DLD1 (cell line): Measurements from ENCODE around the gene MYL4.
"Not testable (repeated sequence)": the region's sequence is repeated elsewhere in the genome, so short reads cannot be mapped to it uniquely, and the experiment has no call there.

ENCODE experiments used
- in situ Hi-C: cut with HindIII; loops from 2 replicates; pipeline ENCODE4 v1.10.0; 2017; ENCODE audit warnings: low sequenced_read_pairs

The MYL4 gene

GRCh38 chr17:47192554-47192953 lies 16.6 kb upstream of the MYL4 start:
- in situ Hi-C loops: no loop called here

DNA sequence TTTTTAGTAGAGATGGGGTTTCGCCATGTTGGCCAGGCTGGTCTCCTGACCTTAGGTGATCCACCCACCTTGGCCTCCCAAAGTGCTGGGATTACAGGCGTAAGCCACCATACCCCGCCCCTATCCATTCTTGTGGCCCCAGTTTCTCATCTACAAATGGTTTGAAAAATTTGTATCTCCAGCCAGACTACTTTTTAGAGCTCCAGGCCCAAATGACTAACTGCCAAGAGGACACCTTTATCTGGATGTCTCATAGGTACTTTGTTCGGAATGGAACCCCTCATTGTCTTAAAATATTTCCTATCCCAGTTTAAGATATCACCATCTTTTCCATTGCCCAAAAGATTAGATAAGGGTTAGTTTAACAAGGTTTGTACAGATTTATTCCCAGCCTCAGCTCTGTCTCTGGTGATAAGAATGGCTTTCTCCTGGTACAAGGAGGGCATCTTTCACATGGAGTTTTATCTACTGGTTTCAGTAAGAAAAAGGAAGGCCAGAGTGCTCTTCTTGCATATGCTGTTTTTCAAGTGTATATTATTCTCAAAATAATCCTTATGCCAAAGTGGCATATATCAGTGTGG lies 15.1 kb upstream of the MYL4 start:
- in situ Hi-C loops: no loop called here

DNA sequence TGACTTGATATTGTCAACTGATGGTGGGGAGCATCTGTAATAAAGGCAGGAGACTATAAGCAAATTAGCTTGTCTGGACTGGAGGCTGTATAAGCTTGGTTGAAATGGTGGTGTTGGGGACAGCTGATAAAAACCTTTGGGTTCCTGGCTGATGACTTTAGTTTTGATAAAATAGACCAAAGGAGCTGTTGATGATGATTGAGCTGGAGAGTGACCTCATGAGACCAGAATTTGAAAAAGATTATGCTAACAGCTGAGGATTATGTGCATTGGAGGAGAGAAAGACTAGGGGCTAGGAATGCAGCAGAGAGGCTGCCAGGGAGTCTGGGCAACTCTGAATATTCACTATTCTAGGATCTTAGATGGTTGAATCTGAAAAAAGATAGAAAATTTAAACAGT lies 11.3 kb upstream of the MYL4 start:
- in situ Hi-C loops: no loop called here

- in situ Hi-C loops: no loop called here
Measured at GRCh38 chr17:47199627-47200324, 9.4 kb upstream of the MYL4 start.

GRCh38 chr17:47200325-47200664 lies 8.9 kb upstream of the MYL4 start:
- in situ Hi-C loops: no loop called here

DNA sequence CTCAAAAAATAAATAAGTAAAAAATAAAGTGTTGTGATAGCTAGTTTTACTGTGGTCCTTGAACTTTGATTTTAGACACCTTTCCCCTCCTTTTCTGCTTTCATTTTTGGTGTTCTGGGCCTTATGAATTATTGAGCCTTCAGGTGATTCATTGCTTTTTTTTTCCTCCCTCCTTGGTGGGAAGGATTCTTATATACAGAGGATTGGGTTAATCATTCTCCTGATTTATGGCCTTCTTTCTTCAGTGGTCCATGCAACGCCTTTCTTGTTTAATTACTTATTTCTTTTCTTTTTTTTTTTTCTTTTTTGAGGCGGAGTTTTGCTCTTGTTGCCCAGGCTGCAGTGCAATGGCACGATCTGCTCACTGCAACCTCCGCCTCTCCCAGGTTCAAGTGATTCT lies 8.0 kb upstream of the MYL4 start:
- in situ Hi-C loops: no loop called here

- in situ Hi-C loops: no loop called here
Measured at GRCh38 chr17:47203984-47204721, 5.0 kb upstream of the MYL4 start.

- in situ Hi-C loops: no loop called here
Measured at GRCh38 chr17:47204722-47205418, 4.3 kb upstream of the MYL4 start.

DNA sequence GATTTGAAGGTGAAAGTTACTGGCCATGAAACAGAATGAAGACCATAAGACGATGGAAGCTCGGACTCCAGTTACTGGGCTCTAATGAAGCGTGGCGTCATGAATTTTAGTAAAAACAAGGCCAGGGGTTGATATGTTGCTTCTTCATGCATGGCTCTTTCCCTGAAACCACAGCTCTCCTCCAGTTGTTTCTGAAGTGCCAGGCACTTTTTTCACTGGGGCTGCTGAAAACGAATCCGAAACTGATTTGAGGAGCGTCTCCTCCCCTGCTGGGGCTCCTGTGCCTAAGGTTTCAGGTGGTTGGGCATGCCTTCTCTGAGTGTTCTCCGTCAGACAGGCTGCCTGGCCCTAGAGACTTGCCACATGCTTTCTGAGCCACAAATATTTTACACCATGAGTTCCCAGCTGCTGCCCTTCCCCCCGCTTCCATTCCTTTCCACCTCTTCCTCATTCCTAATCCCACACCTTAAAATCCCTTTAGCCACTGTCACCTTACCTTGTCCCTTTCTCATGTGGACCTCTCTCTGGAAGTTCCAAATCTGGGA lies 3.7 kb upstream of the MYL4 start:
- in situ Hi-C loops: no loop called here

DNA sequence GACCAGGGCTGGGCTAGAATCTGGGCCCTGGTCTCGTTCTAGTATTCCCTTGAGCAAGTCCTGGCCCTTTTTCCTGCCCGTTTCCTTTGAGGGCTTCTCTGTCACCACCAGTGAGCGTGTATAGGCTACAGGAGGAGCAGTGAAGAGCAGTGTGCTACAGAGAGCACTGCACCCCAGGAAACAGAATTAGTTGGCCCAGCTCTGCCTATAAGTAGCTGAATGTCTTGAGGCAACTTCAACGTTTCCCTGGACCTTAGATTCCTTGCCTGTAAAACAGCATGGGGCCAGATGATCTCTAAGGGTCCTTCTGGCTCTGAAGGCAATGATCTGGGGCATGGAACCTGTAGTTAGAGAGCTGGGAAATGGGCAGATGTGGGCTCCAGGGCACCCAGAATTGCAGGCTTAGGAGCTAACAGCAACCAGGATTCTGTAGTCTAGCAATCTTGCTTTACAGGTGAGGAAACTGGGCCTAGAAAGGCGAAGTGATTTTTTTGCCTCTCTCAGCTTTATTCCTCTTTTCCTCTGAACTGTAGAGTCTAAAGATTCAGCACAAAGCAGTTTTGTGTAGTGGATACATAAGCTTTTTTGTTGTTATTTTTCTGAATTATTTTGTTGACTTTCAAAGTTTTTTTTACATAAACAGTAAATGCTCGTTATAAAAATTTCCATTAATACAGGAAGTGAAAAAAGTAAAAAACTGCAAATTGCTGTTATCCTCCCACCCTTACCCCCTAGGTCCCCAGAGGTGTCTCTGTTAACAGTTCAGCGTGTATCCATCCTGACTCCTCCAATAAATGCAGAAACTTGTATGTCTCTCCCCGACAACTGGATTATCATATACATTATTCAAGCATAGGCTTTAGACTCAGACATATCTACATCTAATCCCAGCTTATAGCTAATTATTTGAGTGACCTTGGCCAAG lies 1.7 kb upstream of the MYL4 start:
- in situ Hi-C loops: no loop called here

DNA sequence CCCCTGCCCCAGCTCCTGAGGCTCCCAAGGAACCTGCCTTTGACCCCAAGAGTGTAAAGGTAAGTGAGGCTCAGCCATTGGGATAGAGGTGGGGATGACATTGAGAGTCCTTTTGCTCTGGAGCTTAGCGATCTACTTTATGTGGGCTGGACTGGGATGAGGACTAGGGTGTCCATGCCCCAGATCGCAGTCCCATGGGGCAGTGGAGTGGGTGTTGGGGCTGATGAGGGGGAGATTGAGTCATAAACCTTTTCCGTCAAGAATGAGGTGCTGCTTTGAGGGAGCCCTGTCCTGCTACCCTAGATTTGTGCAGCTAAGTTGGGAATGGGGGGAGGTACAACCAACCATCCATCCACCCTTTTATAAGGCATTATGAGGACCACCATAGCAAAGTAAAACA lies 351 bp downstream of the MYL4 start:
- in situ Hi-C loops: no loop called here

- in situ Hi-C loops: no loop called here
Measured at GRCh38 chr17:47210105-47210504, 957 bp downstream of the MYL4 start.

DNA sequence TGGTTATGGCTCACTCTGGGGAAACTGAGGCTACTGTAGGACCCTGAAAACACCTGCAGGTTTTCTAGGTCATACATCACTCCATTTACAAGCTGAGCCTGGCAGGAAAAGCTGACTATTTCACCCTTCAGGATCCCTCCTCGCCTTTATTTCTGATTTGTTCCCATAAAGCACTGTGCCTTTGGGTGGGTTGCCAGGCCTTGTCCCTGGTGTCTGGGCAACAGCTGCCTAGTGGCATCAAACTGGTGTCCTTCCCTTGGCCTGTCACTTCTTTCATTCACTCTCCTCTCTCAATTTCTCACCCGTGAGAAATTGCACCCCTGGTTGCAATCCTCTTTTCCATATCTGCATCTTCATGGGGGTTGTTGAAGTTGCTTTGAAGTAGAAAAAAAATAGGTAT lies 1.6 kb downstream of the MYL4 start:
- in situ Hi-C loops: no loop called here

DNA sequence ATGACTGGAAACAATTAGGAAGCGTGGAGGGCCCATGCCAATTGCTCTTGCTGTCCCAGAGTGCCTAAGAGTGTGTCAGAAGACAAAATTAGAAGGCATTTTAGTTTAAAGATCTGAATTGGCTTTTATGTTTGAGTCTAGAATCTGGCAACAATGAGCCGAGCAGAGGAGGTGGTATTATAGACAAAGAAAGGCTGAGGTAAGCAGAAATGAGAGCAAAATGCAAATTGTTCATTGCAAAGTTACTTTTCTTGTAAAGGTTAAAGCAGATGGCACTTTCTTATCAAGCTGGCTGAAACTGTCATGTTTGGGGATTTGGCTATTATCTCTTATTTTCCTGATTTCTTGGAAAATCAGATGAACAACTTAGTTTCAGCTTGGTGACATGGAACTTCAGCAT lies 3.3 kb downstream of the MYL4 start:
- in situ Hi-C loops: no loop called here

DNA sequence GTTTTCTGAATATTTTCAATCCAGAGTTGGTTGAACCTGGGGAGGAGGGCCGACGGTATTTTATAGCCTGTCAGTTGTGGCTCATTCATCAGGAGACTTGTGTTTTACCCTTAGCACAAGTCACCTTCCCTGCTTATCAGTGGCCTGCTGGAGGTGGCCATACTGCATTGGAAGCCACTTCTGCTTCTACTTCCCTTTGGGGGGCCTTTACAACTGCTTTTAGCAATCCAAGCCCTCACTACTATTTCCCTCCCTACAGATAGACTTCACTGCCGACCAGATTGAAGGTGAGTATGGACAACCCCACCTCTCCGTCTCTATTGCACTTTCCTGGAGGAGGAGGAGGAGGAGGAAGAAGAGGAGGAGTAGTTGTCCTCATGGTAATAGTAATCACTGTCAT lies 4.4 kb downstream of the MYL4 start:
- in situ Hi-C loops: no loop called here

DNA sequence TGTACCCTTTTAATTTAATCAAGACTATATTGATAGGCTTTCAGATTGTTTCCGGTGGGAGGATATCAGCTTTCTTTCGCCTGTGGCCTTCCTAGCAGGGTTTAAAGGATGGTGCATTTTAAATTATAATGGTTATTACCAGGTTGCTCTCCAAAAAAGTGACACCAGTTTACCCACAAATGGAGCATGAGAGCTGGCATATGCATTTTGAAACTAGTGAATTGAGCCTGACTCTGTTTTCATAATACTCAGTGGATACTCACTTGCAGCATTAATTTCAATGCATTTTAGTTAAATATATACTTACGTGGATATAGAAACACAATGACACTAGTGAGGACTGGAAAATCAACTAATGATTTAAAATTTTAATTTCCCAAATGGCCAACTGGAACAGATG lies 5.8 kb downstream of the MYL4 start:
- in situ Hi-C loops: no loop called here

DNA sequence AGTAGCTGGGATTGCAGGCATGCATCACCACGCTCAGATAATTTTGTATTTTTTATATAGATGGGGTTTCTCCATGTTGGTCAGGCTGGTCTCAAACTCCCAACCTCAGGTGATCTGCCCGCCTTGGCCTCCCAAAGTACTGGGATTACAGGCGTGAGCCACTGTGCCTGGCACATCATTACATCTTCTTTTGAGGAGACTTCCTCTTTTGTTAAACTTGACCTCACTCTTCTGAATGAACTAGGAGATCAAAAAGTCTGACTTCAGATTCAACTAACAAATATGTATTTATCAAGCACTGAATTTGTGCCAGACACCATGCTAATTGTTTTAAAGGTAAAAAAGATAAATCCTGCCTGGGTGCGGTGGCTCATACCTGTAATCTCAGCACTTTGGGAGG lies 7.7 kb downstream of the MYL4 start:
- in situ Hi-C loops: not testable (repeated sequence)

- in situ Hi-C loops: not testable (repeated sequence)
Measured at GRCh38 chr17:47217279-47217678, 8.1 kb downstream of the MYL4 start.

- in situ Hi-C loops: no loop called here
Measured at GRCh38 chr17:47218896-47219430, 9.8 kb downstream of the MYL4 start.
